Muscle layer of colon (tissue), 2 donors: ENCODE data around the gene SLC35G4.
"Not testable (repeated sequence)": the region's sequence is repeated elsewhere in the genome, so short reads cannot be mapped to it uniquely, and the experiment has no call there.

Experiments used
- H3K27ac ChIP-seq: one replicate; pipeline ENCODE4 v1.7.0; 2013; ENCODE audit warnings: low read depth, mild to moderate bottlenecking, low read length, moderate library complexity
- H3K27me3 ChIP-seq, 2 donors: one replicate each; pipeline ENCODE4 v1.7.0; 2013; ENCODE audit warnings: low read length in 2 of 2, mild to moderate bottlenecking in 2 of 2; ENCODE audit not compliant: insufficient read depth in 2 of 2, control insufficient read depth in 1 of 2
- H3K36me3 ChIP-seq: one replicate; pipeline ENCODE4 v1.7.0; 2013; ENCODE audit warnings: mild to moderate bottlenecking, low read length; ENCODE audit not compliant: insufficient read depth
- H3K4me1 ChIP-seq: one replicate; pipeline ENCODE4 v1.7.0; 2013; ENCODE audit warnings: mild to moderate bottlenecking, low read length; ENCODE audit not compliant: insufficient read depth
- H3K4me3 ChIP-seq, 2 donors: one replicate each; pipeline ENCODE4 v1.7.0; 2013; ENCODE audit warnings: low read length in 2 of 2, low read depth in 1 of 2, mild to moderate bottlenecking in 1 of 2, moderate library complexity in 1 of 2
- H3K9ac ChIP-seq: one replicate; pipeline ENCODE4 v1.7.0; 2013; ENCODE audit warnings: low read length
- H3K9me3 ChIP-seq: one replicate; pipeline ENCODE4 v1.7.0; 2013; ENCODE audit warnings: mild to moderate bottlenecking, low read length
- donor health status: abdominal sarcoma.
- donor health status: Adenocarcinoma of cecum.

The SLC35G4 gene

DNA sequence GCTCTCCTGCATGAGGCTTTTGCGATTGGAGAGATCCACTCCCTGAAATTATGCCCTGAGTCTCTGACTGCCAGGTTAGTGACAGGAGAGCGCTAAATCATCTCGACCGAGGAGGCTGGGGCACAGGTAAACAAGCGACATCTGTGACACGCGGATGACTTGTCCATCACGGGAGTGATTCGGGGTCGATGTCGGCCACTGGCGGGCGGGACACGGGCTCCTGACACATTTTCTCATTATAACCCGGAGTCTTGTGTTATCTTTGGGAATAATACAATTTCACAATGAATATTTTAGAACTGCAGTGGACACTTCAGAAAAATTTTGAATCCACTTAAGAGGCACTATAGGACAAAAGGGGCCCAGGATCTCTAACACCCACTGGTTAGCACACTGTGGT lies 29.5 kb upstream of the SLC35G4 start:
- Histone ChIP-seq H3K4me3 (no peak overlapping the region), H3K9ac (no peak overlapping the region)

DNA sequence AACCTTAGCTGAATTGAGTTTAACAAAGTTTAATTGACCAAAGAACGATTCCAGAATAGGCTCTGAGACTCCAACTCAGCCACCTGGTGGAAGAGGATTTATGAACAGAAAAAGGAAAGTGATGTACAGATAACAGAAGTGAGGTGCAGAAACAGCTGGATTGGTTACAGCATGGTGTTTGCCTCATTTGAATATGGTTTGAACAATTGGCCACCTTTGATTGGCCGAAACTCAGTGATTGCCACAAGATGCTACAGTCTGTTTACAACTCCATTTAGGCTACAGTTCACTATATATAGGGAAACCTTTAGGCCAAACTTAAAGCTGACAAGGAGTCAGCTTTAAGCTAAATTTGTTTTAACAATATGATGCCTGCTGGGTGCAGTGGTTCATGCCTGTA lies 28.1 kb upstream of the SLC35G4 start:
- Histone ChIP-seq H3K27me3 (no peaks in the 10 kb centered on the region), H3K9me3 (no peaks in the 10 kb centered on the region), H3K4me3 (no peak overlapping the region), H3K27ac (no peak overlapping the region), H3K9ac (no peak overlapping the region), H3K4me1 (no peaks in the 10 kb centered on the region), H3K36me3 (no peaks in the 10 kb centered on the region)

More for the DNA sequence above, 29.5 kb upstream of the SLC35G4 start:
- no peaks in the 10 kb centered on the region for H3K27me3 ChIP-seq
- no peaks in the 10 kb centered on the region for H3K36me3 ChIP-seq
- H3K9me3 ChIP-seq: no peaks in the 10 kb centered on the region
- H3K27ac ChIP-seq: no peak overlapping the region
- H3K4me1 ChIP-seq: no peaks in the 10 kb centered on the region

- Histone ChIP-seq H3K9ac (no peak overlapping the region), H3K4me1 (no peaks in the 10 kb centered on the region), H3K27me3 (no peaks in the 10 kb centered on the region), H3K36me3 (no peaks in the 10 kb centered on the region), H3K9me3 (no peaks in the 10 kb centered on the region), H3K4me3 (no peak overlapping the region), H3K27ac (no peak overlapping the region)
Measured at GRCh38 chr18:11585596-11585995, 23.8 kb upstream of the SLC35G4 start.

DNA sequence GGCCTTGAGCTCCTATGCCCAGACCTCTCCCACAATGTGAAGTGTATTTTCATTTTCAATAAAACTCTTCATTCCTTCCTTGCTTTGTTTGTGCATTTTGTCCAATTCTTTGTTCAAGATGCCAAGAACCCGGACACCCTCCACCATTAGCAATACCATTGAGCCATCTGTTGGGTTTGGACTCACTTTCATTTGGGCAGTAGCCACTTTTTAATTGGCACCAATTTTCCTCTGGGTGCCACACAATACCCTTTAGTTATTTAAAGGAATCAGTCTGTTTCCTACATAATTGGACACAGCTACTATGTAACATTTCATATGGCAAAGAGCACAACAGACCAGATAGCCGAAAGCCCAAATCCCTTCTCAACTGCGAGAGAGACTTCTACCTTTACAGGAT lies 22.5 kb upstream of the SLC35G4 start:
- H3K36me3 ChIP-seq: no peaks in the 10 kb centered on the region

DNA sequence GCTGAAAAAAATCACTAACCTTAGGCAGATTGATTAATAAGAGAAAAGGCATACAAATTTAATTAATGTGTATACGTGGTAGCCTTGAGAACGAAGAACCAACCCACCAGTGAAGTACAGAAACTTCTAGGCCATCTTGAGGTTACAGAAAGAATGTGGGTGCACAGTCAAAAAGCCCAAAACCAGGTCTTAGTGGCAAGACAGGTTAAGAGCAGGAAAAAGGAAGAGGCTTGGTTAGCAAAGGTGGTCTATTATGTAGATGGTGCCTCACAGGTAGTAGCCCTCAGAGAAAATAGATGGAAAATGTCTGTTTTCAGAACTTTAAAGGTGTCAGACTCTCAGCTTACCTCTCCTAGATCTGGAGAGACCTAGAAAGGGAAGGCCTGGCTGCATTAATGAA lies 22.0 kb upstream of the SLC35G4 start:
- H3K27me3 ChIP-seq: no peaks in the 10 kb centered on the region
- H3K36me3 ChIP-seq: no peaks in the 10 kb centered on the region
- no peak overlapping the region for H3K9ac ChIP-seq
- H3K4me1 ChIP-seq: no peaks in the 10 kb centered on the region
- no peaks in the 10 kb centered on the region for H3K9me3 ChIP-seq
- no peak overlapping the region for H3K4me3 ChIP-seq
- H3K27ac ChIP-seq: no peak overlapping the region

More for the DNA sequence above, 22.5 kb upstream of the SLC35G4 start:
- Histone ChIP-seq H3K4me3 (no peak overlapping the region), H3K9me3 (no peaks in the 10 kb centered on the region), H3K27ac (no peak overlapping the region), H3K9ac (no peak overlapping the region), H3K27me3 (no peaks in the 10 kb centered on the region), H3K4me1 (no peaks in the 10 kb centered on the region)

DNA sequence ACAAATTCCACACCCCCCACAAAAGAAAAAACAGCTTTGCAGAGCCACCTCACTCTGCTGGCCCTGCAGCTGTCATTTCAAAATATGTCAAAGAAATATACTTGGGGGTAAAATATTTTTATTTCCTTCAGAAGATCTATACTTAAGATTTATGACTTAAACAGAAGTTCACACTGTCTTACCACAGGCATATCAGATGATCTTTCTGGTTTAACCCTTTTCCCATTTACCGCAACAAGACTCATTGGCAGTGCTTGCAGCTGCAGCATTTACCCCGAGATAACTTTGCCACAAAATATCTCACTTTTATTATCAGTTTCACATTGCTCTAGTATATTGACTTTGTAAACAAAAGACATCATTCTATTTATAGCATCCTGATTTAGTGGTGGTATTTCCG lies 21.6 kb upstream of the SLC35G4 start:
- Histone ChIP-seq H3K4me3 (no peak overlapping the region), H3K9me3 (no peaks in the 10 kb centered on the region), H3K27me3 (no peaks in the 10 kb centered on the region), H3K27ac (no peak overlapping the region), H3K4me1 (no peaks in the 10 kb centered on the region), H3K36me3 (no peaks in the 10 kb centered on the region), H3K9ac (no peak overlapping the region)

- H3K9ac ChIP-seq: no peak overlapping the region
- H3K36me3 ChIP-seq: no peaks in the 10 kb centered on the region
- H3K27ac ChIP-seq: no peak overlapping the region
Measured at GRCh38 chr18:11591957-11592356, 17.4 kb upstream of the SLC35G4 start.

DNA sequence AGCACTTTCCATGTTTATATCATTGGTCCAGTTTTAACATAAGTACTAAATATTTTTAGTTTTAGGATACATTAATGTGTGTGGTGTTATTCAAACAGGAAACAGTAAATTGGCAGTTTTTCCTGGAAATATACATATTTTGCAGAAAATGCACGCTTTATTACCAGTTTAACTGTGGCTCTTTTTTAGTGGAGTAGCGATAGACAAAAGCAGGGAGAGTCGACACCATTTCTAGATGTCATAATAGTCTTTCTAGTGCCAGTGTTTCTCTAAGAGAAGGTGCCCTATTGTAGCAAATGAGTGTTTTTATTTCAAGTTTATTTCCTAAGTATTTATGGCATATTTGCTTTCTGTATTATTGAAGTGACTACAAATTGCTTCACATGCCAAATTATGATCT lies 9.1 kb upstream of the SLC35G4 start:
- H3K4me3 ChIP-seq: no peak overlapping the region
- no peak overlapping the region for H3K27ac ChIP-seq
- H3K36me3 ChIP-seq: no peaks in the 10 kb centered on the region
- no peaks in the 10 kb centered on the region for H3K9me3 ChIP-seq
- H3K9ac ChIP-seq: no peak overlapping the region
- no peaks in the 10 kb centered on the region for H3K27me3 ChIP-seq
- no peaks in the 10 kb centered on the region for H3K4me1 ChIP-seq

More at GRCh38 chr18:11591957-11592356, 17.4 kb upstream of the SLC35G4 start:
- Histone ChIP-seq H3K9me3 (no peaks in the 10 kb centered on the region), H3K4me3 (no peak overlapping the region), H3K4me1 (no peaks in the 10 kb centered on the region), H3K27me3 (no peaks in the 10 kb centered on the region)

DNA sequence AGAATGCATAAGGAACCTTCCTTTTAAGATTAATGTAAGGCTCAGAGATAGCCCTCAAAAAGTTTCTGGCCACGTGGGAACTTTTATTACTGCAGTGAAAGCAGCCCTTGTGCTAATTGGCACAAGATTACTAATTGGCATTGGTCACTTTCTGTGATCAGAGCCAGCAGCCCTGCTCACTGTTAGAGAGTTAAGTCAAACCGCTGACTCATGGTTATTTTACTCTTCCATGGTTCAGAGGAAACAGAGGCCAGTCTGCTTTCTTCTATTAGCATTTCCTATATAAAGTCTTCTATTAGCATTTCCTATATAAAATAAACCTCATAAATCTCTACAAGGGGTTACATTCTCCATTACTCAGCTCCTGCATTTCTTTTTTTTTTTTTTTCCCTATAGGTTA lies 1.5 kb upstream of the SLC35G4 start:
- H3K9ac ChIP-seq: no peak overlapping the region
- H3K4me1 ChIP-seq: no peaks in the 10 kb centered on the region

GRCh38 chr18:11608618-11609017 lies 778 bp upstream of the SLC35G4 start:
- H3K27ac ChIP-seq, H3K4me3 ChIP-seq, H3K36me3 ChIP-seq, H3K9me3 ChIP-seq, H3K27me3 ChIP-seq, H3K9ac ChIP-seq, H3K4me1 ChIP-seq: not testable (repeated sequence)

More for the DNA sequence above, 1.5 kb upstream of the SLC35G4 start:
- Histone ChIP-seq H3K27me3 (no peaks in the 10 kb centered on the region), H3K27ac (no peak overlapping the region), H3K9me3 (no peaks in the 10 kb centered on the region), H3K36me3 (no peaks in the 10 kb centered on the region), H3K4me3 (no peak overlapping the region)

DNA sequence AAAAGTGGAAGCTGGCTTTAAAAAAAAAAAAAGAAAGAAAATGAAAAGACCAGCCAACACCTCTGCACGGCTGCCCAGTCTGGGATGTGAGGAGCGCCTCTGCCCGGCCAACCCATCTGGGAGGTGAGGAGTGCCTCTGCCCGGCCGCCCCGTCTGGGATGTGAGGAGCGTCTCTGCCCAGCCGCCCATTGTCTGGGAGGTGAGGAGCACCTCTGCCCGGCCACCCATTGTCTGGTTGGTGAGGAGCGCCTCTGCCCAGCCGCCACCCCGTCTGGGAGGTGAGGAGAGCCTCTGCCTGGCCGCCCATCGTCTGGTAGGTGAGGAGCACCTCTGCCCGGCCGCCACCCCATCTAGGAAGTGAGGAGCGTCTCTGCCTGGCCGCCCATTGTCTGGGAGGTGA lies 3.7 kb downstream of the SLC35G4 start:
- H3K9me3 ChIP-seq, H3K36me3 ChIP-seq, H3K27me3 ChIP-seq, H3K4me1 ChIP-seq, H3K4me3 ChIP-seq, H3K9ac ChIP-seq, H3K27ac ChIP-seq: not testable (repeated sequence)

- not testable (repeated sequence) for H3K9ac ChIP-seq, H3K36me3 ChIP-seq, H3K4me3 ChIP-seq, H3K27ac ChIP-seq, H3K27me3 ChIP-seq, H3K4me1 ChIP-seq, H3K9me3 ChIP-seq
Measured at GRCh38 chr18:11613611-11614010, 4.2 kb downstream of the SLC35G4 start.
